ENCODE data around the gene DRG2.

The DRG2 gene

DNA sequence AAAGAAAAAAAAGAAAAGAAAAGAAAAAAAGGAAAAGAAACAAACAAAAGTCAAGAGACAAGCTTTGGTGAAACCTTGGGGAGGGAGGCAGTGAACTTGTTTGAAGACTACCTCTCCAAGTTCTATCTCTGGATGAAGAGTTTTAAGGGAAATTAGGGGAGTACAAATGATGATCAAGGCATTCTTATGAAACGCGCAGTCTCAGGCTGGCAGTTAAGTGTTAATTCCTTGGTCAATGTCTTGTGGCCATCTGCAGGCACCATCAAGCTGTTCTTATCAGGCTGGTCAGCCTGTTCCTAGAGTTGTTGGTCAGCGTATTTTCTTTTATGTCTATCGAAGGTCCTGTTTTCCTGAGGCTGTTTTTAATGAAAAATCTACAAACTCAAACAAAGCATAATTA lies 8.2 kb upstream of the DRG2 start:
- FAIRE-seq = no peak

DNA sequence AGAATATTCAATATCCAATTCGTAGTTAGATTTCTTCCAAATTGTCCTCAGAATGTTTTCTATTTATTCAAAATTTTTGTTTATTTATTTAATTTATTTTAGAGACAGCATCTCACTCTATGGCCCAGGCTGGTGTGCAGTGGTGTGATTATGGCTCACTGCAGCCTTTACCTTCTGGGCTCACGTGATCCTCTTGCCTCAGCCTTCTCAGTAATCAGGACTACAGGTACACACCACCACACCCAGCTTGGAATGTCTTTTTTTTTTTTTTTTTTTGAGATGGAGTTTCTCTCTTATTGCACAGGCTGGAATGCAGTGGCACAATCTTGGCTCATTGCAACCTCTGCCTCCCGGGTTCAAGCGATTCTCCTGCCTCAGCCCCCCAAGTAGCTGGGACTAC lies 3.5 kb upstream of the DRG2 start:
- FAIRE-seq = no peak

DNA sequence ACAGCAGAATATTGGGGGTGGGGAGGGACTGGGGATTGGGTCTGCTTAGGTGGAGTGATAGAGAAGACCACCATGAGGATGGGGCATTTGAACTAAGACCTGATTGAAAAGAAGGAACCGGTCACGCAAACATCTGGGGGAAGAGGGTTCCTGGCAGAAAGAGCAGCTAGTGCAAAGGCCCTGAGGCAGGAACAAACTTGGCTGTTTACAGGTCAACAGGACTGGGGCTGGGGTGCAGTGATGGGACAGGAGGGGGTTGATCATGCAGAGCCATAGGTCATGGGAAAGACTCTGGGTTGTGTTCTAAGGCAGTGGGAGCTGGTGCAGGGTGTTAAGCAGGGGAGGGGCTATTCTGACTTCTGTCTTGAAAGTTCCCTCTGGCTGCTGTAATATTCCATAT lies 1.9 kb downstream of the DRG2 start:
- no peak for FAIRE-seq

DNA sequence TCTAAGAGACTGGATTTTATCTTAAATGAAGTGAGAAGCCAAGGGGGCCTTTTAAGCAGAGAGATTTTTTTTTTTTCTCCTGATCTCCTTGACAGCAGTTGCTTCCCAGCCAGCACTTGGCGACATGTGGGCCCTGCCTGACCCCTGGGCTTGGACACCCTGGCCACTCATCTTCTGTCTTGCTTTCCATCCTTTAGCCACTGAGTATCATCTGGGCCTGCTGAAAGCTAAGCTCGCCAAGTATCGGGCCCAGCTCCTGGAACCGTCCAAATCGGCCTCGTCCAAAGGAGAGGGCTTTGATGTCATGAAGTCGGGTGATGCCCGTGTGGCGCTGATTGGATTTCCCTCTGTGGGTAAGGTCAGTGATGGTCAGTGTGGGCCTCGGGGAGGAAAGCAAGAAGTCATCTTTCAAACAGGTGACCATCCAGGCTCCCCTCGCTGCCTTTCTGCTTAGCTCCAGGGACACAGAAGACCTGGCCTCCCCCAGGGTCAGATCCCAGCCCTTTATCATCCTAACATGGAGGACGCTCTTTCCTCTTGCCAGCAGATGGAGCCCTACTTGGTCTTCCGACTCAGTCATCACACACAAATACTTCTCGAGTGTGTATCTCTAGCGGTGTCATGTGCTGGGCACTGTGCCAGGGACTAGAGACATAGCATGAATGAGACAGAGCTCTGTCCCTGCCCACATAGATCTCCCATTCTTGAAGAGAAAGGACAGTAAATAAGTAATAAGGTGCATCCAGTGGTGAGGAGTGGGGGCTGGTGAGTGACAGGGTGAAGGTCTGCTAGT lies 6.1 kb downstream of the DRG2 start:
- FAIRE-seq = no peak

DNA sequence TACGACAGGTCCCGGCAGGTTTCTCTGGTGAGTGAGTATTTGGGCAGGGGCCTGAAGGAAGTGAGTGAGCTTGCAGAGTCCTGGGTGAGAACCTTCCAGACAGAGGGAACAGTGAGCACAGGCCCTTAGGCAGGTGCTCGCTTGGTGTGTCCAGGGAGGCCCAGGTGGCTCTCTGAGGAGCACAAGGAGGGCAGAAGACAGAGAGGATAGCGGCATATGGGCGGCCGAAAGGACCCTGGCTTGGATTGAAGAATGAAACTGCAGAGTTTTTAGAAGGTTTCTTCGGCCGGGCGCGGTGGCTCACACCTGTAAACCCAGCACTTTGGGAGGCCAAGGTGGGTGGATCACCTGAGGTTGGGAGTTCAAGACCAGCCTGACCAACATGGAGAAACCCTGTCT lies 6.7 kb downstream of the DRG2 start:
- FAIRE-seq = no peak

DNA sequence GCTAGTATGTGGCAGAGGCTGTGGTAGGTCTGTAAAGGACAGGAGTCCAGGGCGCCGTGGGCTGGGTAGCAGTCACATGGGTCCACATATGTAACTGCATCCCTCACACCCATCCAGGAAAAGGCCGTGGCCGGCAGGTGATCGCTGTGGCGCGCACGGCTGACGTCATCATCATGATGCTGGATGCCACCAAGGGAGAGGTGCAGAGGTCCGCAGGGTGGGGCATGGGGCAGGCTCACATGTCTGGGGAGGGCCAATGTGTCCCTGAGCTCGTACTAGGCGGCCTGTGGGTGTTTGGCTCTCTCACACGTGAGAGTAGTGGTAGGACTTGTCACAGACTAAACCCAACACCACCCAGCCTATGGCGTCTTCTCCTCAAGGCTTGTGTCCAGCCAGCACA lies 11.8 kb downstream of the DRG2 start:
- FAIRE-seq = no peak

DNA sequence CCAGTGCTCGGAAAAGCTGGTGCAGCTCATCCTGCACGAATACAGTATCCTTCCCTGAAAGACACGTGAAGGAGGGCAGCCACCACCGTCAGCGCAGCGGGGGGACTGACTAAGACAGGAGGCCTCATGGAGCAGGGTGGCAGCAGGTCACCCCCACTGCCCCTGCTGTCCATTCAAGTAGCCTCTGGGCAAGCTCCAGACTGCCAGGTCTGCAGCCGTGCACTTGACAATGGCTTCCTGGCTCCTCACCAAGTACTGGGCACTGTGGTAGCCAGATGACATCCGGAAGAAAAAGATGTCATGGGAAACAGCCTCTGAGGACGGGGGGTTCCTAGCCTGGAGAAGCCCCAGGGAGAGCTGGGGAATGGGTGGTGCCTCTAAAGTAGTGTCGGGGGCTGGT lies 12.9 kb downstream of the DRG2 start:
- no peak for FAIRE-seq

DNA sequence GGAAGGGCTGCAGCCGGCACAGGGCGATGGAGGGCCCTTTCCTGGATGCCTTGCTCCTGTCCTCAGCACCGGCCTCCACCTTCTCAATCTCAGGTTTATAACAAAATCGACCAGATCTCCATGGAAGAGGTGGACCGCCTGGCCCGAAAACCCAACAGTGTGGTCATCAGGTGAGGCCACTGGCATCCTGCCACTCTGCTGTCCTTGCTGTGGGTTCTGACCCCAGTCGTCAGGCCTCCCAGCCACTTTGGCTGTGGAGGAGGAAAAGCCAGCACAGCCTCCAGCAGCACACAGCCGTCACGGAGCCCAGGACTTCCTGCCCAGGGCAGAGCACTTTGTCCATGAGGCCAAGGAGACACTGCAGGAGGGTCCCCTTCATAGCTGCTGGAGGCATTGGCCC lies 14.1 kb downstream of the DRG2 start:
- no peak for FAIRE-seq

DNA sequence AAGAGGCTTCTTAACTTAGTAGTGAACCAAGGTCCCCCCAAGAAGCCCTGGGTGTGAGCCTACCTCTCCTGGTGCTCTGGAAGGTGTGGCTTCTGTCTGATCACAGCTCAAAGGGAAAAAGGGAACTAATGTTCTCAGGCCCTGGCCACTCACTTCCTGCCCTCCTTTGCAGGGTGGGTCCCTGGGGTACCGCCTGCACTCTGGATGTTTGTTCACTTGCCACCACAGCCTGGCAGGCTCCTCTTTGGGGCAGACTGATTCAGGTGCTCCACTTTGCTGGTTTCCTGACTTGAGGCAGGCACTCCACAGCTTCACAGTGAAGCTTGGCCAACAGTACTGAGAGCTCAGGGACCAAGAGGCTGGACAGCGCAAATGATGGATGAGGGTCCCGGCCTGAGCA lies 14.9 kb downstream of the DRG2 start:
- FAIRE-seq = no peak

DNA sequence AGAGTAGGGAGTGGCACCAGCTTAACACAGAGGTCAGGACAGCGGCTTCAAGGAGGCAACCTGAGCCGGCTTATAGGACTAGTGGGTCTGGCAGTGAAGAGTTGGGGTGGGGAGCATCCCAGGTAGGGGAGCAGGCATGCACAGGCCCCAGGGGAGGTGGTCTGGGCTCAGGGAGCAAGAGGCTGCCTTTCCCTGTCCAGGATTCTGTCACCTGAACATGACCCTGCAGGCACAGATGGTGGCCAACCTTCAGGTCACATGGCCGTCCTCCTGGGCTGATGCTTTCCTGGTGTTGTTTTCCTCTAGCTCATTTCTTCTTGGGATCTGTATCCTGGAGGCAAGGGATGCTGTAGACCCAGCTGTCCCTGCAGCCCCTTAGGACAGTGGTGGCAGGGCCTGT lies 17.3 kb downstream of the DRG2 start:
- no peak for FAIRE-seq

DNA sequence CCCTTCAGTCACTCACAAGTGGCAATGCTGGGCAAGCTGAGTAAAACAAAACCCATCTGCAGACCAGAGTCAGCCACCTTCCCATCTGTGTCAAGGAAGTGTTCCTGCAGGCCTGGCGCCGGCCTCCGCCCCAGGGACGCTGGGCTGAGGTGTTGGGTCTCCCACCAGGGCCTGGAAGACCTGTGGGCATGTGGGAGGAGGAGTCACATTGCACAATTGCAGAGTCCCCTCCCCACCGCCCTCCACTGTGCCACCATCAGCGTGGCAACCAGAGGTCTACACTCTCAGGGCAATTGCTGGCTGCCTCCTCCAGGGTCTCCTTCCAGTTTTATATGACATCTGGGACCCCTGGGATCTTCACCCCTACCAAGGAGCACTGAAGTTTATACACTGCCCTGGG lies 17.8 kb downstream of the DRG2 start:
- no peak for FAIRE-seq

DNA sequence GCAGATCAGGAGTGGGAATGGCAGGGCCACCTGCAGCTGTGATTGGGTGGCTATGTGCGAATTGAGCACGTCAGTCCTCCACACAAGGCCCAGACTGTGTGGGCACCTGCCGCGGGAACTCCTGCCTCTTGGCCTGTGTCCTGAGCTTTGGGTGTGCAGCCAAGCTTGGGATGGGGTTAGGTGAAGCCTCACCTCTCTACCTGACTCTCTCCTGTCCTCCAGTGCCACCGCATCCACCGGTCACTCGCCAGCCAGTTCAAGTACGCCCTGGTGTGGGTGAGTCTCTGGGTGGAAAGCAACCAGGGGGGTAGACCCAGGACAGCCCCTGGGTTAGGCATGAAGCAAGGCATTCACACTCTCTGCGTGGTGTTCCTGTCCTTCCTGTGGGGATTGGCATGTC lies 18.5 kb downstream of the DRG2 start:
- no peak for FAIRE-seq

DNA sequence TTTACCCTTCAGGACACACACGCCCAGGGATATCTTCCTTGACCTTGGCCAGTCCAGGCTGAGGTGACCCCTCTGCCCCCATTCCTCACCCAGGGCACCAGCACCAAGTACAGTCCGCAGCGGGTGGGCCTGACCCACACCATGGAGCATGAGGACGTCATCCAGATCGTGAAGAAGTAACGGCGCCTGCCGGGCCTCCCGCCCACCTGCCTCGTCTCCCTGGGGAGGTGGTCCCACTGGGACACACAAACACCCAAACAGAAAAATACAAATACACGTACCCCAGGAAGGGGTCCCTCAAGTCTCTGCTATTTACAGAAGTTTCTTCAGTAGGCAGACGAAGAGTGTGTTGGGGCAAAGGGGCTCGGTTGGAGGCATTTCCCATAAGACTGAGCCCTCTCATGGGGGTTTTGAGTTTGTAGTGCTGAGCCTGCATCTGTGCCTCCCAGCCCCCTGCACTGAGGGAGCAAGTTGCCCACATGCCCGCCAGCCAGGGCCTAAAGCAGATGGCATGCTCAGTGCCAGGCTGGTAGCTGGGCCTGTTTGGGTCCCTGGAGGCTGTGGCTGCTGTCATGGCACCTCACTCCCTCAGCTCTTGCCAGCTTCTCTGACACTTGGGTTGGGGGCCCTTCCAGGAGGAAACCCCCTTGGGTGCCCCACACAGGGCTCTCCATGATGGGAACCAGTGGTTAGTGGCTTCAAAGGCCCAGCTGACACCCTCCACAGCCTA lies 19.5 kb downstream of the DRG2 start:
- no peak for FAIRE-seq

DNA sequence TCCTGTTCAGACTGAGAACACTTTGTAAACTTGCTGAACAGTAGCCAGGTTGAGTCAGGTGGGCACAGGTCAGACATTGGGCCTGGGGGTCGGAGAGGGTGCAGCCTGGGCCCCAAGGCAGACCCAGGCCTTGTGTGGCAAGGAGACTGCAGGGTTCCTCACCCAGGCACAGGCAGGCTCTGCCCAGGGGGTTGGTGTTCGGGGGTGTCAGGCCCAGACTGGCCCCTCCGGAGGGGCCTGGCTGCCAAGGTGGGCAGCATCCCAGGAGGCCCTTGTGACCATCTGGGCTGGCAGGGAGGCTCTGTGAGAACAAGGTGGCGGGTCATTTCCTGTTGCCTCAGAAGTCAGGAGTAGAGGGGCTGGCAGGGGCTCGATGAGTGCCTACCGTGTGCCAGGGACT lies 20.2 kb downstream of the DRG2 start:
- no peak for FAIRE-seq

DNA sequence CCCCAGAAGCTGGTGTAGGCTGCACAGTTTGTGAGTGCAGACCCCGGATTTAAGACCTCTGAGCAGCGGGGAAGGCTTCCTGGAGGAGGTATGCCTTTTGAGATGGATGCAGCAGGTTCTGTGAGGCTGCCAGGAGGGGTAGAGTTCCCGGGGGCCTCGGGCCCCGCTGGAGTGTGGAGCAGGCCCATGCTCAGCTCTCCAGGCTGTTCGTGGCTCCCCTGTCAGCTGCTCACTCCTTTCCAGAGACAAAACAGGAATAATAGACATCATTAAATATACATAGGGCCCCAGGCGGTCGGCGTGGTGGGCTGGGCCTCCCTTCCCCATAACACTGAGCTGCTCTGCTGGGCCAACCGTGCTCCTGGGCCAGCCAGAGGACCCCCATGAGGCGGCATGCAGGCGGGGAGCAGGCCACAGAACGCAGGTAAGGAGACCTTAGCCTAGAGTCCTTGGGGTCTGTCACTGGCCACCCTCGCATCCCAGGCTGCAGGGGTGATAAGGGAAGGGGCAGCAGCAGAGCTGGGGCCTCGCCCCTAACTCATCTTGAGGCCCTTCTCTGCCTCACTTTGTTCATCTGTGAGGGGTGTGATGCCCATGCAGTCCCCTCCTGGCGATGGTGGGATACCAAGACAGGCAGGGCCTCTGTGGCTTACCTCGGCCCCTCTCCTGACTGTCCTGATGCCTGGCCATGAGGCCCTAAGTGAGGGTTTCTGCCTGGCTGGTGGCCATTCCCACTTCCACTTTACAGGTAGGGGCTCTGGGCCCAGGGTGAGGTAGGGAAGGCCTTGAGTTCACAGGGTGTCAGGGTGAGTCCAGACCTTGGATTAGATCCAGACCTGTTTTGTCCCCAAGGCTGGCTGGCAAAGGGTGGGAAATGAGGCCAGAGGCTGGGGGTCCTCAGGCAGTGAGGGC lies 20.9 kb downstream of the DRG2 start, which contains the start of gene MYO15A:
TSS of gene MYO15A (plus strand) at position 356 of the 912 bp plus-strand sequence. CDS start 10,045 bp downstream, outside the sequence.
- FAIRE-seq = no peak

DNA sequence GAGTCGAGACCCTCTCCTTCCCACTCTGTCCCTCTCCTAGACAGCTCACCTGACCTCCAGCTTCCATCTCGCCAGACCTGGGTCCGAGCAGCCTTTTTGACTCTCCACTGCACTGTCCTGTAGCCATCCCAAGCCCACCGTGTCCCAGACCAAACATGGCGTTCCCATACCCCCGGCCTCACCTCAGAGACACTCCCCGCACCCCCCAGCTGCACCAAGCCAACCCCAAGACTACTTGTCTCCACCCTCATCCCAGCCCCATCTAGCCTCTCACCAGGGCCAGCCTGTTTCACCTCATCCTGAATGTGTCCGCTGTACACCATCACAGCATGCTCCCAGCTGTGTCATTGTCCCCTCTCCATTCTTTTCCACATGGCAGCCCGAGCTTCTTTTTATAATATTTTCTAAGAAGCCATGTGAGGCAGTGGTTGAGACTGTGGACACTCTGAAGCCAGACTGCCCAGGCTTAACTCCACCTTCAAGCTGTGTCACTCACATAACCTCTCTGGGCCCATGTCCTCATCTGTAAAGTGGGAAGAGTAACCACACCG lies 22.3 kb downstream of the DRG2 start:
- FAIRE-seq = no peak

DNA sequence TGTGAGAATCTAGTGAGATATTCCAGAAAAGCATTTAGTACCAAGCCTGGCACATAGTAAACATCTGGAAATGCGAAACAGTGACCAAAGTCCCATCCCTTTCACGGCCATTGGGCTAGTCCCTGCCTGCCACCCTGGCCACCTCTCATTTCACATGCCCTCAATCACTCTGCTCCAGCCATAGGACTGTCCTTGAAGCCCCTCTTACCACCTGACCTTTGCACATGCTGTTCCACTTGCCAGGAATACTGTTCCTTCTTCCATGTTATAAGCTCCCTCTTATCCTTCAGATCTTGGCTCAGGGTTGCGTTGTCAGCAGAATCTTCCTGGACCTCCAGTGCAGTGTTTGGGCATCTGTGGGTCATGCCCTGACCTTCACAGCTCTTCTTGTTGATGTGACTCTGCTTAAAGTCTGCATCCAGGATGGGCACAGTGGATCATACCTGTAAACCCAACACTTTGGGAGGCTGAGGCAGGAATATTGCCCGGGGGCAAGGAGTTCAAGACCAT lies 22.9 kb downstream of the DRG2 start:
- FAIRE-seq = no peak

DNA sequence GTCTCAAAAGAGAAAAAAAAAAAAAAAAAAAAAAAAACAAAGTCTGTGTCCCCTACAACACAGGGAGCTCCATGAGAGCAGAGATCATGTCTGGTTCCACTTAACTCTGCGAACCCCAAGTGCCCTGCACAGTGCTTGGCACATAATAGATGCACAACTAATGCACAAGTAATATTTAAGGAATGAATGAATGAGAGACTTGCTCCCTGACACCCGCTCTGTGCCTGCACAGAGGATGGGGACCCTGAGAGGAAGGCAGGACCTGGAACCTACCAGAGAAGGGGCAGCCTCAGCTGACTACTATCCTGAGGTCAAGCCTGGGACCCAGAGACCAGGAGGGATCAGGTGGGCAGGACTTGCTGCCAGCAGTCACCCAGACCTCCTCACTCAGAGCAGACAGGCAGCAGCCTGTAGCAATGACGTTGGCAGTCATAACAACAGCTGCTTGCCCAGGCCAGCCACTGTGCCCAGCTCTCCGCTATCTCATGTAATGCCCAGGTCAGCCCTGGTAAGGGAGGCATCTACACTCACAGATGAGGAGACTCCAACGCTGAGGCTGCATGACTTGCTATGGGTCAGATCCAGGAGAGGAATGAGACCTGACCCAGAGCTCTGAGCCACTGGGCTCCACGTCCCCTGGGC lies 23.7 kb downstream of the DRG2 start:
- FAIRE-seq = no peak

DNA sequence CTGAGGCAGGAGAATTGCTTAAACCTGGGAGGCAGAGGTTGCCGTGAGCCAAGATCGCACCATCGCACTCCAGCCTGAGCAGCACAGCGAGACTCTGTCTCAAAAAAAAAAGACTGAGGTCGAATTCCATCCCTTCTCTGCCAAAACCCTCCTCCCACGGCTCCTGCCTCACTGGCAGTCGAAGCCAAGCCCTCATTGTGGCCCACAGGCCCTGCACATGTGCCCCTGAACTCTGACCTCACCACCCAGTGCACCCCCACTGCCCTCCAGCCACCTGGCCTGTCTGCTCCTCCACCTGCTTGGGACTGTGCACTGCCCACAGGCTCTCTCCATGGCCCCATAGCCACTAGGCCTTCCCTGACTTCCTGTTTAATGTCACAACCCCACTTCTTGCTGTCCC lies 27.8 kb downstream of the DRG2 start:
- no peak for FAIRE-seq

DNA sequence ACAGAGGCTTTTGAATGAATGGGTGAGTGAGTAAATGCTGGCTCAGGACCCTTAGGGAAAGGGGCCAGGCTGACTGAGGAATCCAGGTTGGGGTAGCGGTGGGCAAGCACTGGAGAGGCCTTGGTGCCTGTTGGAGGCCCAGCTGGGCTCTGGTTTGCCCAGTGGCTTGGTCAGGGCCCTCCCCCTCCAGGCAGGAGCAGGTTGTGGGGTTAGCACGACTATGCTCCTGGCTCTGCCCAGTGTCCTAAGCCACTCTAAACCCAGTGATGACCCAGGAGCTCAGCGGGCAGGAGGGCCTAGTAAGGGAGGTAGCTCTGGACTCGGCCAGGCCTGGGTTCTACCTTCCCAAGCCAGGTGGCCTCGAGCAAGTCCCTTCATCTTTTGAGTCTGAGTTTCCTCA lies 28.3 kb downstream of the DRG2 start:
- FAIRE-seq = no peak

DNA sequence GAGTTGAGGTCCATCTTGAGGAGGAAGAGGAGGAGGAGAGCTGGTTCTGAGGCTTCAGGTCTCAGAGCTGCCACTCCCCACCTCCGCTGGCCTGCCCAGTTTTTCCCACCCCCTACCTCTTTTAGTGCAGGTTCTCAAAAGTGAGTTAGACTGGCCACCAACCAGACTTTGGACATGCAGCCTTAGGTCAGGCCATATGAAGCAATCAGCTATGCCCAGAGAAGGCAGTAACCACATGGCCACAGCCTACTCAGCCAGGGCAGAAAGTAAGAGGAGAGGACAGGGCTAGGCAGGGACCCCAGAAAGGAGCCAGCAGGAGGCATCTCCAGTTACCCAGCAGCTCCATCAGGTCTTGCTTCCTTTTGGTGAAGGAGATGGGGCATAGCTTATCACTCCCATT lies 29.8 kb downstream of the DRG2 start:
- no peak for FAIRE-seq
